HL-60 (cell line): Measurements from ENCODE around the gene CRLF2.
A peak's percentile ranks its signal among the peaks of the same experiment; 100 is the strongest.

ENCODE experiments used
- DNase-seq, 2 experiments: peaks; one replicate each; pipeline ENCODE4 v3.0.0-alpha.2; 2010 to 2020; ENCODE audit warnings: low read depth in 1 of 2, low spot score in 1 of 2
- H3K27ac ChIP-seq: fragments of 250-450 bp; sonication (Bioruptor Pico); replicated peaks from 2 replicates; pipeline ENCODE4 v1.5.1; 2020; ENCODE audit warnings: mild to moderate bottlenecking, moderate library complexity
- H3K27me3 ChIP-seq: fragments of 250-450 bp; sonication (Bioruptor Pico); 2 replicates; pipeline ENCODE4 v1.5.1; 2021; ENCODE audit warnings: mild to moderate bottlenecking, moderate library complexity; ENCODE audit not compliant: insufficient read depth, poor library complexity, severe bottlenecking
- H3K4me3 ChIP-seq: replicated peaks from 2 replicates; pipeline ENCODE4 v1.5.1; 2011; ENCODE audit warnings: mild to moderate bottlenecking, control low read depth, low read length; ENCODE audit not compliant: insufficient read depth
- CTCF ChIP-seq: IDR thresholded peaks from one replicate; pipeline ENCODE4 v1.5.1; 2011; ENCODE audit warnings: low read length, control low read depth, inconsistent platforms; ENCODE audit not compliant: insufficient read depth
- GABPA ChIP-seq: IDR thresholded peaks from 2 replicates; pipeline ENCODE4 v1.6.1; 2012; ENCODE audit warnings: low read depth
- POLR2AphosphoS5 ChIP-seq: IDR thresholded peaks from 2 replicates; pipeline ENCODE4 v1.6.1; 2012; ENCODE audit warnings: low read depth
- REST ChIP-seq: IDR thresholded peaks from 2 replicates; pipeline ENCODE4 v1.6.1; 2012; ENCODE audit warnings: low read depth; ENCODE audit not compliant: insufficient replicate concordance
- SPI1 ChIP-seq: IDR thresholded peaks from 2 replicates; pipeline ENCODE4 v1.6.1; 2012; ENCODE audit warnings: low read depth, mild to moderate bottlenecking, borderline replicate concordance

Gene CRLF2

GRCh38 chrX:1165535-1166196 is 46.8 kb downstream of the CRLF2 start:
- no peak overlapping the region for H3K4me3 ChIP-seq
- H3K27ac ChIP-seq: no peak overlapping the region
- TF ChIP-seq CTCF (no peak), GABPA (no peak), SPI1 (0 out of 2 replicates have a peak, but pooled peaks have one; percentile 4)
- no peaks in the 10 kb centered on the region for H3K27me3 ChIP-seq
- DNase-seq: peak in 1 of 2 experiments; percentile 25

- DNase-seq: peak in 1 of 2 experiments; percentile 48
- TF ChIP-seq CTCF (no peak), SPI1 (no peak), GABPA (no peak), REST (no peak), POLR2AphosphoS5 (no peak)
- no peaks in the 10 kb centered on the region for H3K27me3 ChIP-seq
- H3K27ac ChIP-seq: no peak overlapping the region
- H3K4me3 ChIP-seq: no peak overlapping the region
These were observed 47.8 kb downstream of the CRLF2 start for GRCh38 chrX:1164322-1165288.

- DNase-seq: no peak
- TF ChIP-seq POLR2AphosphoS5: no peak
- no peak for TF ChIP-seq REST
- no peak for TF ChIP-seq CTCF
- Histone ChIP-seq H3K27ac (no peak overlapping the region), H3K27me3 (no peaks in the 10 kb centered on the region), H3K4me3 (no peak overlapping the region)
These were observed 49.2 kb downstream of the CRLF2 start for GRCh38 chrX:1163231-1163630.
